Measurements from ENCODE around the gene LRRC25.

LRRC25 gene

DNA sequence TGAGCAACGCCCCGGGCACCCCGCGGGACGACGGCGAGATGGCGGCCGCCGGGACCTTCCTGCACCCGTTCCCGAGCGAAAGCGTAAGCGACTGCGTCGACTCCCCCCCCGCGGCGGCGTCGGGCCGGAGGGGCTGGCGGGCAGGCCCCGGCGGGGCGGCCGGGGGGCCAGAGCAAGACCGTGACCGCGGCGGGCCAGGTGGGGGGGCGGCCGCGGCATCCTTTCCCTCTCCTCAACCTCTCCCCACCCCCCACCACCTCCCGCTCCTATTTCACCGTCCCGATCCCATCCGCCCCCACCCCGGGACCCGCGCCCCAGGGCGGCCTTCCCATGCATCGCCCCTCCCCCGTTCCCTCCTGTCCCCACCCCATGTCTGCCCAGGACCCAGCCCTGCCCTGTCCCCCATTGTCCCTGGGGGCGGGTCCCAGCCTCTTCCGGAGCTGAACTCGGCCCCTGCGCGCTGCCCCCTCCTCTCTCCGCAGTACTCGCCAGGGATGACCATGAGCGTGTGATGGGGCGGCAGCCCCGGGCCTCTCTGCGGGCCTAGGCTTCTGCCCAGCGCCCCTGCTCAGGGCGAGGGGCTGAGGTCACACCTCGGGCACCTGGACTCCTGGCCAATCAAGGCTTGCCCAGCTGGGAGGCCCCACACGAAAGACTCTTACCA lies 36.4 kb upstream of the LRRC25 start:
- no peaks in the 10 kb centered on the region for H3K27me3 ChIP-seq (replicated peaks; ENCODE audit: control insufficient read depth, insufficient read depth, low read length)
- TF ChIP-seq, protein P1, sequence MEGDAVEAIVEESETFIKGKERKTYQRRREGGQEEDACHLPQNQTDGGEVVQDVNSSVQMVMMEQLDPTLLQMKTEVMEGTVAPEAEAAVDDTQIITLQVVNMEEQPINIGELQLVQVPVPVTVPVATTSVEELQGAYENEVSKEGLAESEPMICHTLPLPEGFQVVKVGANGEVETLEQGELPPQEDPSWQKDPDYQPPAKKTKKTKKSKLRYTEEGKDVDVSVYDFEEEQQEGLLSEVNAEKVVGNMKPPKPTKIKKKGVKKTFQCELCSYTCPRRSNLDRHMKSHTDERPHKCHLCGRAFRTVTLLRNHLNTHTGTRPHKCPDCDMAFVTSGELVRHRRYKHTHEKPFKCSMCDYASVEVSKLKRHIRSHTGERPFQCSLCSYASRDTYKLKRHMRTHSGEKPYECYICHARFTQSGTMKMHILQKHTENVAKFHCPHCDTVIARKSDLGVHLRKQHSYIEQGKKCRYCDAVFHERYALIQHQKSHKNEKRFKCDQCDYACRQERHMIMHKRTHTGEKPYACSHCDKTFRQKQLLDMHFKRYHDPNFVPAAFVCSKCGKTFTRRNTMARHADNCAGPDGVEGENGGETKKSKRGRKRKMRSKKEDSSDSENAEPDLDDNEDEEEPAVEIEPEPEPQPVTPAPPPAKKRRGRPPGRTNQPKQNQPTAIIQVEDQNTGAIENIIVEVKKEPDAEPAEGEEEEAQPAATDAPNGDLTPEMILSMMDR (IDR thresholded peaks at IDR 0.05; ENCODE audit: insufficient read depth, low read length, poor library complexity, severe bottlenecking): no peak
- DNase-seq (ENCODE audit: extremely low read depth, insufficient read length): no peak
- peaks cover 3% of the 10 kb centered on the region; the same call in 1 of the 2 replicates for H3K36me3 ChIP-seq (ENCODE audit: control insufficient read depth, insufficient read depth, low read length)
- H3K4me3 ChIP-seq (replicated peaks; ENCODE audit: low read depth, low read length): peak overlapping the region; percentile 83

- Histone ChIP-seq H3K36me3 (ENCODE audit: control insufficient read depth, insufficient read depth, low read length) (peaks cover 3% of the 10 kb centered on the region; the same call in 1 of the 2 replicates), H3K27me3 (replicated peaks; ENCODE audit: control insufficient read depth, insufficient read depth, low read length) (no peaks in the 10 kb centered on the region), H3K4me3 (replicated peaks; ENCODE audit: low read depth, low read length) (peak overlapping the region; percentile 83)
- DNase-seq (ENCODE audit: extremely low read depth, insufficient read length): peak; percentile 75
- TF ChIP-seq, protein P1 (IDR thresholded peaks at IDR 0.05; ENCODE audit: insufficient read depth, low read length, poor library complexity, severe bottlenecking): no peak
Measured at GRCh38 chr19:18433015-18433691, 35.7 kb upstream of the LRRC25 start.

GRCh38 chr19:18432275-18433014 lies 35.0 kb upstream of the LRRC25 start:
- TF ChIP-seq, protein P1 (IDR thresholded peaks at IDR 0.05; ENCODE audit: insufficient read depth, low read length, poor library complexity, severe bottlenecking): no peak
- H3K4me3 ChIP-seq (replicated peaks; ENCODE audit: low read depth, low read length): peak overlapping the region; percentile 83

GRCh38 chr19:18431351-18432197 lies 34.2 kb upstream of the LRRC25 start:
- TF ChIP-seq, protein P1 (IDR thresholded peaks at IDR 0.05; ENCODE audit: insufficient read depth, low read length, poor library complexity, severe bottlenecking): no peak
- no peak overlapping the region for H3K4me3 ChIP-seq (replicated peaks; ENCODE audit: low read depth, low read length)
- no peaks in the 10 kb centered on the region for H3K27me3 ChIP-seq (replicated peaks; ENCODE audit: control insufficient read depth, insufficient read depth, low read length)
- no peak for DNase-seq (ENCODE audit: extremely low read depth, insufficient read length)
- peaks cover 3% of the 10 kb centered on the region; the same call in 1 of the 2 replicates for H3K36me3 ChIP-seq (ENCODE audit: control insufficient read depth, insufficient read depth, low read length)

More at GRCh38 chr19:18432275-18433014, 35.0 kb upstream of the LRRC25 start:
- no peak for DNase-seq (ENCODE audit: extremely low read depth, insufficient read length)
- Histone ChIP-seq H3K36me3 (ENCODE audit: control insufficient read depth, insufficient read depth, low read length) (peaks cover 3% of the 10 kb centered on the region; the same call in 1 of the 2 replicates), H3K27me3 (replicated peaks; ENCODE audit: control insufficient read depth, insufficient read depth, low read length) (no peaks in the 10 kb centered on the region)

DNA sequence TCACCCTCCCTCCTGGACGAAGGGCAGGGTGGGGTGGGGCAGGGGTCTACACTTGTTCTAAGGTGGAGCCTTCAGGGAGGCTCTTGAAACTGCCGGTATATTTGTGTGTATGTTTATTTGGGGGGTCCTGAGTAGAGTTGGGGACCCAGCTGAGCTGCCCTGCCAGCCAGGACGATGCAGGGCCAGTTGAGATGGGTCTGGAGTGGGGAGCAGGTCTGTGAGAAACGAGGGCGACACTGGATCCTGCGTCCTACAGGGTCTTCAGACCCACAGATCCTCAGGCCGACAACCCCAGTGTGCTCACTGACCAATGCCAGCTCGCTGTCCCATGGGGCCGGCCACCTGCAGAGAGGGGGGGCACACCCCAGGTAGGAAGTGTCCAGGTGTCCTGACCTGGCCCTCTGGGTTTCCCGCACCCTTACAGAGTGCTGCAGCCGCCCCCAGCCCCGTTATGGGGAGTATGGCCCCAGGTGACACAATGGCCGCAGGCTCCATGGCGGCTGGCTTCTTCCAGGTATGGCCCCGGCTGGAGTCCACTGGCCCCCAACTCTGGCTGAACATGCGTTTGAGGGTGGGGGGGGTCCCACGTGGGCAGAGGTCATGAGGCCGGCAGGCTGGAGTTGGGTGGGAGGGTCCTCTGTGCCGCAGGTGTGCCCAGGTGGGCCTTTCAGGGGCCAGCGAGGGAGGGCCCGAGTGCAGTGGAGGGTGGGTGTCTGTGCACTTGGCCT lies 33.2 kb upstream of the LRRC25 start:
- no peaks in the 10 kb centered on the region for H3K27me3 ChIP-seq (replicated peaks; ENCODE audit: control insufficient read depth, insufficient read depth, low read length)
- H3K36me3 ChIP-seq (ENCODE audit: control insufficient read depth, insufficient read depth, low read length): peaks cover 2% of the 10 kb centered on the region; the same call in 1 of the 2 replicates
- no peak for DNase-seq (ENCODE audit: extremely low read depth, insufficient read length)
- no peak overlapping the region for H3K4me3 ChIP-seq (replicated peaks; ENCODE audit: low read depth, low read length)
- TF ChIP-seq, protein P1 (IDR thresholded peaks at IDR 0.05; ENCODE audit: insufficient read depth, low read length, poor library complexity, severe bottlenecking): no peak
